ENCODE measurements around the gene KCNH4.
A peak's percentile ranks its signal among the peaks of the same experiment; 100 is the strongest.

The KCNH4 gene

DNA sequence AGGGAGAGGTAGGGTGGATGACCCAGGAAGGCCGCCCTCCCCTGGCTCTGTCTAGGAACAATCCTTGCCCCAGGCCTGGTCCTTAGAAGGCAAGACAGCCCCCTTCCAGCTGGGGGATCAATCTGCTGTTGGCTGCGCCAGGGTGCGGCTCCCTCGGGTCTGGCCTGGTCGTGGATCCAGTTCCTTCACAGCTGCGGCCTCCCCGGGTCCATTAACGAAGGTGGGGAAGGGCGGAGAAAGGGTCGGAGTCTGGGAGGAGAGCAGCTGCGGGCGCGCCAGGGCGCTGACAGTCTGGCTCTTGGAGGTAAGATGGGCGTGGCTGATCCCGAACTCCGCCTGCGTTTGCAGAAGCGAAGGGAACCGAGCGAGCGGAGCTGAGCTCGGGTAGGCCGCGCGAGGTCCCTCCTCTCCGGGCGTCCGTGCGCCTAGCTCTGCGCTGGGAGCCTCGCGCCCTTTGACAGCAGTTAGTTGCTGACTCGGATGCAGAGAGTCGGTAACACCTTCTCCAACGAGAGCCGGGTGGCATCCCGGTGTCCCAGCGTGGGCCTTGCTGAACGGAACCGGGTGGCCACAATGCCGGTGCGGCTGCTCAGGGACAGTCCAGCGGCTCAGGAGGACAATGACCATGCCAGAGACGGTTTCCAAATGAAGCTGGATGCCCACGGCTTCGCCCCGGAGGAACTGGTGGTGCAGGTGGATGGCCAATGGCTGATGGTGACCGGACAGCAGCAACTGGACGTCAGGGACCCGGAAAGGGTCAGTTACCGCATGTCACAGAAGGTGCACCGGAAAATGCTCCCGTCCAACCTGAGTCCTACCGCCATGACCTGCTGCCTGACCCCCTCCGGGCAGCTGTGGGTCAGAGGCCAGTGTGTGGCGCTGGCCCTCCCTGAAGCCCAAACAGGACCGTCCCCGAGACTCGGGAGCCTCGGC is 58.3 kb downstream of the KCNH4 start, which contains the start of gene HSPB9:
Gene HSPB9, plus strand, starts transcription at position 434 of the 933 bp plus-strand sequence. Its CDS starts 47 bp downstream, at position 481.
- Histone ChIP-seq H3K4me1 (ENCODE audit: control insufficient read depth, insufficient read depth, low read length) (peaks cover 19% of the 10 kb centered on the region), H3K9ac (ENCODE audit: low read length) (peak within 1 kb of the TSS; percentile 23), H3K9me3 (ENCODE audit: control insufficient read depth, insufficient read depth, low read depth, low read length) (no peaks in the 10 kb centered on the region), H3K27me3 (ENCODE audit: control insufficient read depth, insufficient read depth, low read length) (no peaks in the 10 kb centered on the region), H3K27ac (ENCODE audit: low read depth, low read length) (no peak within 1 kb of the TSS), H3K4me3 (ENCODE audit: low read depth, low read length) (peak within 1 kb of the TSS; percentile 51), H3K36me3 (ENCODE audit: control insufficient read depth, insufficient read depth, low read length) (peaks cover 45% of the 10 kb centered on the region)

DNA sequence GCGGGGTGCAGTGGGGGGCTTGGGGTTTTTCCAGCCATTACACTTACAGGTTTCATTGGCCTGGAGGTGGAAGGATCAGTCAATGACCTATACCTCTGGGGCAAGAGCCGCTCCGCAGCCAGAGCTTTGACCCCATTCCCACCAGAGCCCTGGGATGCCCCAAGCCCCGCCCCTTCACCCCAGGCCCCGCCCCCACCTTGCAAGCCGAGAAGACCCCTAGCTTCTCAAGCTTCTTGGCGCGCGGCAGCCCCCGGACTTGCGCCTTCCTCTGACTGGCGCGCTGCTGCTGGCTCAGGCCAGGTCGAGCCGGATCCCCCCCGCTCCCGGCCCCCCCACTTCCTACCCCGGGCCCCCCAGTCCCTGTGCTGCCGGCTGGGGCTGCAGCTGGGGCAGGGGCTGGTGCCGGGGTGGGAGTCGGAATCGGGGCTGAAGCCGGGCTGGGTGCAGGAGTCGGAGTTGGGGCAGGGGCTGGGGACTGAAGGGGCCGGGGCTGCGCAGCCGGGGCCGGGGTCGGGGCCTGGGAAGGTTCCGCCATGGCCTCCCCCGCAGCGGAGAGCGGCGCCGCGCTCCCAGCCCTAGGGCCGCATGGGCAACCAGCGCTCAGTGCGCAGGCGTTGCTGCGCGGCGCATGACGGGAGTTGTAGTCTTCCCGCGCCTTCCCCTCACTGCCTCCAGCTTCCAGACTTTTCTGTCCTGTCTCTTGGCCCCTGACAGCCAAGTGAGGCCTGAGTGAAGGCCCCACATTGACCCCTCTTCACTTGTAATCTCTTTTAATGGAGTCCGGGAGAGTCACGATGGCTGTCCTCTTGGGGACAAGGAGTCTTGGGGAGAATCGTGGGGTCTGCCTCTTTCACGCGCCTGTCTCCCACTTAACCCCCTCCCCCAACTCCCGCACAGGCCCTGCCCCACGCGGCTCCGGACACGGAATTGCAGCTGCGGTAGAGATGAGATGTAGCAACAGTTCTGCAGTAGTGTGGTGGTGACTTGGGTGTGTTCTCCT is 59.9 kb downstream of the KCNH4 start, which contains the start of gene KAT2A:
Gene KAT2A, minus strand, starts transcription at position 598 of the 1,000 bp plus-strand sequence. Its CDS starts 63 bp downstream, at position 535.
- H3K27ac ChIP-seq (ENCODE audit: low read depth, low read length) = peak within 1 kb of the TSS; percentile 70

DNA sequence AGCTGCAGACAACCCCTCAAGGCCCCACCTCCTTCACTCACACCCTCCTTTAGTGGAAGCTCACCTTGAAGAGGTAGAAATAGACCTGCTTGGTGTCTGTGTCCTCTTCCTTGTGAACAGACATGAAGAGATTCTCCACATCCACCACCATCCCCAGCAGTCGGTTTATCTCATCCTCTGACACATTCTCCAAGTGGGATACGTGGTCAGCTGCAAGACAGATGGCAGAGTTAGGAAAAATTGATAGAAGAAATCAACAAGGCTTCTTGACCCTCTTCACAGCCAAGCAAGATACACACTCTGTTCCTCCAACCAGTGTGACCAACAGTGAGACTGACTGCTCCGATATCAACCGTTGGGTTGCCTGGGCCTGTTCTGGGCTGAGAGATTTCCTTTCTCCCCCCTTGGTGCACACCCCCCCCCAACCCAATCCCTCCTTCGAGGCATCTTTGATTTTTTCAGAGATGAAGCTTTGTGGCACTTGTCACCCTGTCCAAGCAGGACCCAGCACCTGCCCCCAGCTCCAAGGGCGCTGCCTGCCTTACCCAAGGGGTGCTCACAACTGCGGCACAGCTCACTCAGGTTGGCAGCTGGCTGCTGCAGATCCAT is 60.7 kb downstream of the KCNH4 start:
- no peak overlapping the region for H3K9ac ChIP-seq (ENCODE audit: low read length)

More for the DNA sequence above, 59.9 kb downstream of the KCNH4 start, which contains the start of gene KAT2A:
- Histone ChIP-seq H3K27me3 (ENCODE audit: control insufficient read depth, insufficient read depth, low read length) (no peaks in the 10 kb centered on the region), H3K4me3 (ENCODE audit: low read depth, low read length) (peak within 1 kb of the TSS; percentile 55), H3K9me3 (ENCODE audit: control insufficient read depth, insufficient read depth, low read depth, low read length) (no peaks in the 10 kb centered on the region), H3K9ac (ENCODE audit: low read length) (peak within 1 kb of the TSS; percentile 23), H3K36me3 (ENCODE audit: control insufficient read depth, insufficient read depth, low read length) (peaks cover 42% of the 10 kb centered on the region), H3K4me1 (ENCODE audit: control insufficient read depth, insufficient read depth, low read length) (peaks cover 19% of the 10 kb centered on the region)

DNA sequence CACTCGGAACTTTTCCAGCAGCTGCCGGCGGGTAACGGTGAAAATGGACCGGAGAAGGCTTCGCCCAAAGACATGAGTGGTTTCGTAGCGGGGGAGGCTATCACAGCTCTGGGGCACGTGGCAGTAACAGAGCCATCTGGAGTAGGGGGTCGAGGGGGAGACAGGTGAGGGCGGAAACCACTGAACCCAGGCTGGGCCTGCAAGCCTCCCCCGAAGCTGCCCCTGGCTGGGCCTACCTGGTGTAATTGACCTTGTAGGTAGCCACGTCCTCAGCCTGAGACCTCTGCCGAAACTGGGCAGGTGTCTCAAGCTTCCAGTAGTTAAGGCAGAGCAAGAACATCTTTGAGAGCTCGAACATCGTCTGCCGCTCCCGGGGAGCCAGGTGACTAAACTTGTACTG is 61.6 kb downstream of the KCNH4 start:
- peaks cover 19% of the 10 kb centered on the region for H3K4me1 ChIP-seq (ENCODE audit: control insufficient read depth, insufficient read depth, low read length)
- H3K9me3 ChIP-seq (ENCODE audit: control insufficient read depth, insufficient read depth, low read depth, low read length) = no peaks in the 10 kb centered on the region
- H3K4me3 ChIP-seq (ENCODE audit: low read depth, low read length) = no peak overlapping the region
- H3K27me3 ChIP-seq (ENCODE audit: control insufficient read depth, insufficient read depth, low read length) = no peaks in the 10 kb centered on the region
- no peak overlapping the region for H3K9ac ChIP-seq (ENCODE audit: low read length)
- H3K27ac ChIP-seq (ENCODE audit: low read depth, low read length) = no peak overlapping the region
- H3K36me3 ChIP-seq (ENCODE audit: control insufficient read depth, insufficient read depth, low read length) = peaks cover 40% of the 10 kb centered on the region

More for the DNA sequence above, 60.7 kb downstream of the KCNH4 start:
- Histone ChIP-seq H3K27ac (ENCODE audit: low read depth, low read length) (no peak overlapping the region), H3K4me3 (ENCODE audit: low read depth, low read length) (peak overlapping the region; percentile 55), H3K9me3 (ENCODE audit: control insufficient read depth, insufficient read depth, low read depth, low read length) (no peaks in the 10 kb centered on the region), H3K36me3 (ENCODE audit: control insufficient read depth, insufficient read depth, low read length) (peaks cover 42% of the 10 kb centered on the region), H3K4me1 (ENCODE audit: control insufficient read depth, insufficient read depth, low read length) (peaks cover 19% of the 10 kb centered on the region), H3K27me3 (ENCODE audit: control insufficient read depth, insufficient read depth, low read length) (no peaks in the 10 kb centered on the region)

DNA sequence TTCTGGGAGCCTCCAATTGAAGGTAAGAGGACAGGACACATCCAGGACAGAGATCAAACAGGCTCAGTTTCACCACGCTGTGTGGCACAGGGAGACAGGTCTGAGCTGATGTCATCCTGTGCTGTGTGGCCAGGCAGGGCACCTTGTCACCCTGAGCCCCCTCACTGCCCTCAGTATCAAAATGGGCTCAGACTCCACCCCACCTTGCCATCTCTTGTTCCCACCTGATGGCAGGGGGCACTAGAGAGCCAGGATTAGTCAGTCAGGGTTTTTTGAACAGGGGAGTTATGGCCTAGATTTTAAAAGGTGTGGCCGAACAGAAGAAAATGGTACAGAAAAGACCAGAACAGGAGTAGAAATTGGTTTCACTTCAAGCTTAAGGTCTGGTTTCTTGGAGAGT is 62.4 kb downstream of the KCNH4 start:
- Histone ChIP-seq H3K9ac (ENCODE audit: low read length) (no peak overlapping the region), H3K36me3 (ENCODE audit: control insufficient read depth, insufficient read depth, low read length) (peaks cover 46% of the 10 kb centered on the region)

DNA sequence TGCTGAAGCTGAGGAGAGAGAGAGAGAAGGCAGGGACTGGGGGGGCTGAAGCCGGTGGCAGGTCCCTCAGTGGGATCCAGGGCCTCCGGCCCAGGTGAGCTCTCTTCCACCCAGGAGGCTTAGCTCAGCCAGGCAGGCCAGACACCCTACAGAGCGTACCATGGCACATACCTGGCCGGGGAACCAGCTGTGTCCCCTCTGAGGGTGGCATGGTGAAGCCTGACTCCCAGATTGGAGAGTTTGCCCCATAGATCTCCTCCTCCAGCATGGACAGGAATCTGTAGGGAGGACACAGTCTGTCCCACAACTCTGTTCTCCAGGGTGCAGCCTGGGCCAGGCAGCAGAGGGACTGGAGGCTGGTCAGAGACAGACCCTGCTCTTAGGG is 62.8 kb downstream of the KCNH4 start:
- Histone ChIP-seq H3K9ac (ENCODE audit: low read length) (no peak overlapping the region), H3K9me3 (ENCODE audit: control insufficient read depth, insufficient read depth, low read depth, low read length) (no peaks in the 10 kb centered on the region), H3K27me3 (ENCODE audit: control insufficient read depth, insufficient read depth, low read length) (no peaks in the 10 kb centered on the region), H3K27ac (ENCODE audit: low read depth, low read length) (no peak overlapping the region), H3K4me1 (ENCODE audit: control insufficient read depth, insufficient read depth, low read length) (peaks cover 19% of the 10 kb centered on the region), H3K4me3 (ENCODE audit: low read depth, low read length) (no peak overlapping the region), H3K36me3 (ENCODE audit: control insufficient read depth, insufficient read depth, low read length) (peaks cover 49% of the 10 kb centered on the region)

More for the DNA sequence above, 62.4 kb downstream of the KCNH4 start:
- no peak overlapping the region for H3K27ac ChIP-seq (ENCODE audit: low read depth, low read length)
- H3K4me3 ChIP-seq (ENCODE audit: low read depth, low read length) = no peak overlapping the region
- H3K4me1 ChIP-seq (ENCODE audit: control insufficient read depth, insufficient read depth, low read length) = peaks cover 19% of the 10 kb centered on the region
- H3K27me3 ChIP-seq (ENCODE audit: control insufficient read depth, insufficient read depth, low read length) = no peaks in the 10 kb centered on the region
- H3K9me3 ChIP-seq (ENCODE audit: control insufficient read depth, insufficient read depth, low read depth, low read length) = no peaks in the 10 kb centered on the region

DNA sequence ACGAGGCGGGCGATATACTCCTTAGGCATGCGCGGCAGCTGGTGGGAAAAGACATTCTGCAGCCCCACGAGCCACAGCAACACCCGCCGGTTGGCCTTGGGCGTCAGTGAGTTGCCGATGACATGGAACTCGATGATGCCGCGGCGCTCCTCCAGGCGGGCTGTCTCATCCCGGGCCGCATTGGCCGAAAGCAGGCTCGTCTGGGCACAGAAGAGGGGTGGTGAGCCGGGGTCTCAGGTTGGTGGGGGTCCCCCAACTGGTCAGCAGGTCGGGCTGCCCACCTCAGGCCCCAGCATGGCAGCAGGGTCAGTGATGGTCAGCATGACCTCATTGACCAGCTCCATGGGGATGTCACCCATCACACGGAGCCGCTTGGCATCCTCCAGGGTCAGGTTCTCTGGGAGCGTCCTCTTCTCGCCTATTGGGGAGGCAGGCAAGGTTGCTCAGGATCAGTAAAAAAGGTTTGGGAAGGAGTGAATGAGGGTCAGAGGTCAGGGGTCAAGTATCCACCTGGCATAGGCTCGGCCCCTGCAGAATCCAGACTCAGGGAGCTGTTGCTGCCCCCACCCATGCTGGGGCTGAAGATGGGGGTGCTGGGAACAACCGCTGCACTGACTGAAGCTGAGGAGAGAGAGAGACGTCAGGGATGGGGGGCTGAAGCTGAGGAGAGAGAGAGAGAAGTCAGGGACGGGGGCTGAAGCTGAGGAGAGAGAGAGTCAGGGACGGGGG is 63.4 kb downstream of the KCNH4 start:
- Histone ChIP-seq H3K4me1 (ENCODE audit: control insufficient read depth, insufficient read depth, low read length) (peaks cover 18% of the 10 kb centered on the region), H3K27me3 (ENCODE audit: control insufficient read depth, insufficient read depth, low read length) (no peaks in the 10 kb centered on the region), H3K36me3 (ENCODE audit: control insufficient read depth, insufficient read depth, low read length) (peaks cover 49% of the 10 kb centered on the region), H3K9ac (ENCODE audit: low read length) (no peak overlapping the region), H3K4me3 (ENCODE audit: low read depth, low read length) (no peak overlapping the region), H3K27ac (ENCODE audit: low read depth, low read length) (no peak overlapping the region), H3K9me3 (ENCODE audit: control insufficient read depth, insufficient read depth, low read depth, low read length) (no peaks in the 10 kb centered on the region)

DNA sequence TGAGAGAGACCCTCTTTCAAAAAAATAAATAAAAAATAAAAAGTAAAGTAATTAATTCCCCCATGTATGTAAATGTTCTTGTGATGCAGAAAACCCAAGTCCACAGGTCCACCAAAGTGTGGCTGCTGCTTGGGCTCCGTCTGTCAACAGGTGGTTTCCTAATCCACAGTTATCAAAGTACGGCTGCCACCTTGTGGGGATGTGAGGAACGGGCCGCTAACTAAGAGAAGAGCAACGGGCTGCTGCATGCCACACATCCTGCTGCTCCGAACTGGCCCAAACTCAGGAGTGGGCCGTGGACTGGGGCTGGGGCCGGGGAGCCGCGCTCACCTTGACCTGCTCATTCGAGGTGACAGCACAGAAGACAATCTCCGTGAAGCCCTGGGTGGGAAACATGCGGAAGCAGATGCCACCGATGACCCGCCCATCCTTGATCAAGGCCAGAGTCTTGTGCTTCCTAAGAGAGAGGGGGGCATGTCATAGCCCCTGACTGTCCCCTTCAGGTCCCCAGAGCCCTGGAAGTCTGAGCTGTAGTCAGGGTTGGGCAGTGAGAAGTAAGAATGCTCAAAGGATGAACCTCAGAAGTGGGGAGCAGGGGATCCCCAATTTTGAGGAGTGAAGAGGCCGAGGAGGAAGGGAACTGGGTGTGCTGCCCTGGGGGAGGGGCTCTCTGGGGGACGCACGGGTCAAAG is 64.1 kb downstream of the KCNH4 start:
- Histone ChIP-seq H3K9ac (ENCODE audit: low read length) (no peak overlapping the region), H3K27me3 (ENCODE audit: control insufficient read depth, insufficient read depth, low read length) (no peaks in the 10 kb centered on the region), H3K4me1 (ENCODE audit: control insufficient read depth, insufficient read depth, low read length) (peaks cover 13% of the 10 kb centered on the region), H3K36me3 (ENCODE audit: control insufficient read depth, insufficient read depth, low read length) (peaks cover 49% of the 10 kb centered on the region), H3K4me3 (ENCODE audit: low read depth, low read length) (no peak overlapping the region), H3K27ac (ENCODE audit: low read depth, low read length) (no peak overlapping the region), H3K9me3 (ENCODE audit: control insufficient read depth, insufficient read depth, low read depth, low read length) (no peaks in the 10 kb centered on the region)

DNA sequence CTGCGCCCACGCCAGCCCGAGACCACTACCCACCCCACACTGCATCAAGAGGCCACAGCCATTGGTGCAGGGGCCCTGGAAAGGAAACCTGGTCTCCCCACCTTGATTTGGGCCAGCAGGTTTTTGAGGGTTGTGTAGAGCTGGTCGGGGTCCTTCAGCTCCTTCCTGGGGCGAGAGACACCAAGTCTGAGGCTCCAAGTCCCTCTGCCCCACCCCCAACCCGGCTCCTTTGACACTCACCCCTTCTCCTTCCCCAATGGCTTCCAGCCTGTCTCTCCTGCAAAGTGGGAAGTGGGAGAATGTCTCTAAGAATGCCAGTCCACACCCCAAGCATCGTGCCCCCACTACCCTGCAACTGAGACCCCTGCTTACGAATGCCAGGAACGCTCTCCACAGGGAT is 66.8 kb downstream of the KCNH4 start:
- Histone ChIP-seq H3K27ac (ENCODE audit: low read depth, low read length) (no peak overlapping the region), H3K9ac (ENCODE audit: low read length) (no peak overlapping the region), H3K36me3 (ENCODE audit: control insufficient read depth, insufficient read depth, low read length) (peaks cover 48% of the 10 kb centered on the region), H3K4me3 (ENCODE audit: low read depth, low read length) (no peak overlapping the region), H3K27me3 (ENCODE audit: control insufficient read depth, insufficient read depth, low read length) (no peaks in the 10 kb centered on the region), H3K9me3 (ENCODE audit: control insufficient read depth, insufficient read depth, low read depth, low read length) (no peaks in the 10 kb centered on the region), H3K4me1 (ENCODE audit: control insufficient read depth, insufficient read depth, low read length) (peaks cover 3% of the 10 kb centered on the region; the same call in 1 of the 2 replicates)

All from HUES6 (cell line).